ENCODE measurements around the gene PCDH9. TPM values are rescaled to one million over a fixed set of nuclear protein-coding genes. Genes with fewer than 3 reads are reported as not detected.

PCDH9 gene
- total and polyA plus RNA-seq, 2 experiments from 2014 or later: 0.31 to 0.52 TPM

DNA sequence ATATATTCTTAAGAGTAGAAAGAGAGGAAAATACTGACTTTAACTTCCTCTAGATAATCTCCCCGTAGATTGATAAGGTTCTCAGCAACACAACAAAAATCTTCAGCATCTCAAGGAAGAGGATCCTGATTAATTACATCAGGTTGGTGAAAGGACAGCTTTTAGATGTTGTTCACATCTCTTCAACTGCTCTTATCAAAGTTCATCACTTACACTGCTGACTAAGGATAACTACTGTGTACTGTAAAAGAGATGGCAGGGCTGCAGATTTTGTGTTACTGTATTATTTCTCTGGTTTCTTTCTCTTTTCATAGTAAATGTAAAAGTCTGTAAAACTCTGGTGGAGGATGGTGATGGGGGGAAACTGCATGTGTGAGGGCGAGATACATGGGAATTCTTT is 133.7 kb downstream of the PCDH9 start:
- Mint-ChIP-seq H3K4me3 (no peak overlapping the region), H3K4me1 (peaks cover 4% of the 10 kb centered on the region; the same call in 1 of the 3 replicates), H3K27me3 (ENCODE audit: insufficient read depth, low read depth, poor library complexity) (peaks cover 2% of the 10 kb centered on the region), H3K27ac (peak overlapping the region; percentile 10; the same call in 1 of the 2 replicates), H3K9me3 (no peaks in the 10 kb centered on the region), H3K36me3 (ENCODE audit: low read depth) (no peaks in the 10 kb centered on the region)
- Histone ChIP-seq H3K79me2 (replicated peaks; ENCODE audit: insufficient read depth) (no peaks in the 10 kb centered on the region), H3K9me2 (ENCODE audit: insufficient read depth) (no peaks in the 10 kb centered on the region), H3K4me1 (ENCODE audit: insufficient read depth) (no peaks in the 10 kb centered on the region), H3K4me3 (no peak overlapping the region), H3F3A (replicated peaks; ENCODE audit: low read depth) (no peaks in the 10 kb centered on the region), H4K20me1 (replicated peaks; ENCODE audit: insufficient read depth) (no peaks in the 10 kb centered on the region), H2AFZ (no peak overlapping the region), H3K4me2 (no peak overlapping the region), H3K27ac (ENCODE audit: low read depth) (no peak overlapping the region), H3K27me3 (ENCODE audit: insufficient read depth) (no peaks in the 10 kb centered on the region), H3K36me3 (ENCODE audit: insufficient read depth) (no peaks in the 10 kb centered on the region)
- no peak for DNase-seq (ENCODE audit: low spot score)
- no peak for TF ChIP-seq REST (IDR thresholded peaks at IDR 0.05; ENCODE audit: unreplicated experiment)
- TF ChIP-seq ZNF331 (CRISPR knock-in tag; IDR thresholded peaks at IDR 0.05; ENCODE audit: low read depth): no peak
- TF ChIP-seq ZNF114 (CRISPR knock-in tag; IDR thresholded peaks at IDR 0.05): no peak
- ATAC-seq: no peak

DNA sequence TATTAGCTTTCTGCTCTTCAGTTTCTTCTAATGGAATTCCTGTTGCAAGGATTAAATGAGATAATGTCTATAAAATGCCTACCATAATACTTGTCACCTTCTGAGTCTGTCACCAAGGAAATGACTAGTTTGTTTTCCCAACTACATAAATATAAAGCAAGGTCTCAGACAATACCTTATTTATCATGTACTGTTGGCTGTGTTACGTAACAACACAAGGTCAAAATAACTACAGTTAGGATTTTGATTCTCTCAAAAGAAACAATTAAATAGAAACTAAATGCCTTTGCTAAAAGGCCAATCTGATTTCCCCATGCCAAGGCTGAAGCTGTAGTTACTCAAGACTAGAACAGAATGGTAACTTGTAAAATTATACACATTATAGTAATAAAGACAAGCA is 134.5 kb downstream of the PCDH9 start:
- H2AFZ ChIP-seq: no peak overlapping the region
- no peak overlapping the region for H3K4me3 ChIP-seq
- Mint-ChIP-seq H3K4me1 (peaks cover 2% of the 10 kb centered on the region; the same call in 1 of the 3 replicates), H3K36me3 (ENCODE audit: low read depth) (no peaks in the 10 kb centered on the region), H3K27ac (no peak overlapping the region), H3K9me3 (no peaks in the 10 kb centered on the region), H3K4me3 (no peak overlapping the region), H3K27me3 (ENCODE audit: insufficient read depth, low read depth, poor library complexity) (peaks cover 2% of the 10 kb centered on the region)
- H3K36me3 ChIP-seq (ENCODE audit: insufficient read depth): no peaks in the 10 kb centered on the region
- no peak overlapping the region for H3K27ac ChIP-seq (ENCODE audit: low read depth)
- no peak for DNase-seq (ENCODE audit: low spot score)
- no peaks in the 10 kb centered on the region for H3K79me2 ChIP-seq (replicated peaks; ENCODE audit: insufficient read depth)
- no peaks in the 10 kb centered on the region for H3K9me2 ChIP-seq (ENCODE audit: insufficient read depth)
- ATAC-seq: no peak
- H4K20me1 ChIP-seq (replicated peaks; ENCODE audit: insufficient read depth): no peaks in the 10 kb centered on the region
- no peaks in the 10 kb centered on the region for H3K4me1 ChIP-seq (ENCODE audit: insufficient read depth)
- no peak overlapping the region for H3K4me2 ChIP-seq
- TF ChIP-seq EZH2 (IDR thresholded peaks at IDR 0.05; ENCODE audit: low read depth, unreplicated experiment): no peak
- no peak for TF ChIP-seq REST (IDR thresholded peaks at IDR 0.05; ENCODE audit: unreplicated experiment)
- no peak for TF ChIP-seq JUNB (IDR thresholded peaks at IDR 0.05; ENCODE audit: unreplicated experiment)
- no peak for TF ChIP-seq ZNF331 (CRISPR knock-in tag; IDR thresholded peaks at IDR 0.05; ENCODE audit: low read depth)
- TF ChIP-seq EZH2phosphoT487 (IDR thresholded peaks at IDR 0.05; ENCODE audit: unreplicated experiment): no peak
- no peak for TF ChIP-seq ZNF114 (CRISPR knock-in tag; IDR thresholded peaks at IDR 0.05)
- no peak for TF ChIP-seq CREB1 (CRISPR knock-in tag; IDR thresholded peaks at IDR 0.05; ENCODE audit: low read depth)
- TF ChIP-seq NANOG (IDR thresholded peaks at IDR 0.05; ENCODE audit: borderline replicate concordance): no peak
- TF ChIP-seq, protein P1, sequence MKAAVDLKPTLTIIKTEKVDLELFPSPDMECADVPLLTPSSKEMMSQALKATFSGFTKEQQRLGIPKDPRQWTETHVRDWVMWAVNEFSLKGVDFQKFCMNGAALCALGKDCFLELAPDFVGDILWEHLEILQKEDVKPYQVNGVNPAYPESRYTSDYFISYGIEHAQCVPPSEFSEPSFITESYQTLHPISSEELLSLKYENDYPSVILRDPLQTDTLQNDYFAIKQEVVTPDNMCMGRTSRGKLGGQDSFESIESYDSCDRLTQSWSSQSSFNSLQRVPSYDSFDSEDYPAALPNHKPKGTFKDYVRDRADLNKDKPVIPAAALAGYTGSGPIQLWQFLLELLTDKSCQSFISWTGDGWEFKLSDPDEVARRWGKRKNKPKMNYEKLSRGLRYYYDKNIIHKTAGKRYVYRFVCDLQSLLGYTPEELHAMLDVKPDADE (IDR thresholded peaks at IDR 0.05): no peak
- TF ChIP-seq STAT1 (IDR thresholded peaks at IDR 0.05; ENCODE audit: unreplicated experiment): no peak
- no peak for TF ChIP-seq CTCF (conservative IDR thresholded peaks at IDR 0.05; ENCODE audit: low read depth in 2 of 2)
- no peak for TF ChIP-seq POLR2AphosphoS5 (IDR thresholded peaks at IDR 0.05; ENCODE audit: low read depth)
- H3F3A ChIP-seq (replicated peaks; ENCODE audit: low read depth): no peaks in the 10 kb centered on the region
- no peaks in the 10 kb centered on the region for H3K27me3 ChIP-seq (ENCODE audit: insufficient read depth)

All from GM23338 (cell line).